Measurements from ENCODE around the gene IL18BP. TPM values are rescaled to one million over a fixed set of nuclear protein-coding genes. Genes with fewer than 3 reads are reported as not detected.

Gene IL18BP
- polyA plus RNA-seq, 4 donors = 7.8 to 9.9 (median 9.2) TPM

GRCh38 chr11:72010529-72011233 is 12.0 kb downstream of the IL18BP start:
- no peak for DNase-seq (ENCODE audit: low read depth in 4 of 4, low spot score in 3 of 4)

GRCh38 chr11:72012091-72012630 is 13.5 kb downstream of the IL18BP start:
- DNase-seq (ENCODE audit: low read depth in 4 of 4, low spot score in 3 of 4) = no peak

GRCh38 chr11:72012897-72013721 is 14.4 kb downstream of the IL18BP start:
- no peak for DNase-seq (ENCODE audit: low read depth in 4 of 4, low spot score in 3 of 4)

GRCh38 chr11:72013765-72014711 is 15.3 kb downstream of the IL18BP start:
- DNase-seq (ENCODE audit: low read depth in 4 of 4, low spot score in 3 of 4) = no peak

GRCh38 chr11:72014761-72015320 is 16.1 kb downstream of the IL18BP start:
- no peak for DNase-seq (ENCODE audit: low read depth in 4 of 4, low spot score in 3 of 4)

- no peak for DNase-seq (ENCODE audit: low read depth in 4 of 4, low spot score in 3 of 4)
Measured at GRCh38 chr11:72015511-72016061, 16.9 kb downstream of the IL18BP start.

GRCh38 chr11:72018171-72018570 is 19.5 kb downstream of the IL18BP start:
- DNase-seq (ENCODE audit: low read depth in 4 of 4, low spot score in 3 of 4) = no peak

- DNase-seq (ENCODE audit: low read depth in 4 of 4, low spot score in 3 of 4) = no peak
Measured at GRCh38 chr11:72023335-72023734, 24.6 kb downstream of the IL18BP start.

- DNase-seq (ENCODE audit: low read depth in 4 of 4, low spot score in 3 of 4) = no peak
Measured at GRCh38 chr11:72024069-72024754, 25.5 kb downstream of the IL18BP start.

- DNase-seq (ENCODE audit: low read depth in 4 of 4, low spot score in 3 of 4) = no peak
Measured at GRCh38 chr11:72026090-72026489, 27.4 kb downstream of the IL18BP start.

GRCh38 chr11:72030472-72031045 is 31.9 kb downstream of the IL18BP start:
- no peak for DNase-seq (ENCODE audit: low read depth in 4 of 4, low spot score in 3 of 4)

- no peak for DNase-seq (ENCODE audit: low read depth in 4 of 4, low spot score in 3 of 4)
Measured at GRCh38 chr11:72036687-72037086, 38.0 kb downstream of the IL18BP start.

- no peak for DNase-seq (ENCODE audit: low read depth in 4 of 4, low spot score in 3 of 4)
Measured at GRCh38 chr11:72037554-72038311, 39.0 kb downstream of the IL18BP start.

GRCh38 chr11:72038491-72038890 is 39.8 kb downstream of the IL18BP start:
- no peak for DNase-seq (ENCODE audit: low read depth in 4 of 4, low spot score in 3 of 4)

- DNase-seq (ENCODE audit: low read depth in 4 of 4, low spot score in 3 of 4) = no peak
Measured at GRCh38 chr11:72039031-72039855, 40.5 kb downstream of the IL18BP start.

- DNase-seq (ENCODE audit: low read depth in 4 of 4, low spot score in 3 of 4) = no peak
Measured at GRCh38 chr11:72039856-72040401, 41.2 kb downstream of the IL18BP start.

Measured in right renal pelvis (tissue), 4 donors.